SK-N-SH treated with all-trans-retinoic acid at 6 μM for 48 hours (cell line): ENCODE measurements around the gene LYRM4.

Experiments used
- ATAC-seq: fragments of 200-7000 bp; cut with Tn5 transposase; 3 replicates; pipeline ENCODE4 v1.9.1; 2020; ENCODE audit warnings: mild to moderate bottlenecking, moderate library complexity
- ARNTL ChIP-seq: fragments of 450-650 bp; formaldehyde crosslinking; IDR thresholded peaks from 2 replicates; pipeline ENCODE4 v1.5.0; 2020; ENCODE audit warnings: low read depth, mild to moderate bottlenecking, moderate library complexity, borderline replicate concordance
- CSDC2 ChIP-seq: fragments of 250-450 bp; sonication (Bioruptor Pico); IDR thresholded peaks from 2 replicates; pipeline ENCODE4 v1.5.0; 2020; ENCODE audit warnings: mild to moderate bottlenecking, moderate library complexity
- ESRRG ChIP-seq: fragments of 250-450 bp; sonication (Bioruptor Pico); IDR thresholded peaks from 2 replicates; pipeline ENCODE4 v1.6.1; 2021; ENCODE audit warnings: mild to moderate bottlenecking
- GLIS3 ChIP-seq: fragments of 250-450 bp; sonication (Bioruptor Pico); IDR thresholded peaks from 2 replicates; pipeline ENCODE4 v1.5.0; 2020; ENCODE audit warnings: mild to moderate bottlenecking, moderate library complexity
- ISL1 ChIP-seq: fragments of 250-450 bp; sonication (Bioruptor Pico); IDR thresholded peaks from 2 replicates; pipeline ENCODE4 v2.1.2; 2022; ENCODE audit warnings: mild to moderate bottlenecking, moderate library complexity
- OSR1 ChIP-seq: fragments of 250-450 bp; sonication (Bioruptor Pico); IDR thresholded peaks from 2 replicates; pipeline ENCODE4 v1.8.0; 2022; ENCODE audit warnings: moderate library complexity, mild to moderate bottlenecking, inconsistent platforms
- PATZ1 ChIP-seq: fragments of 250-450 bp; sonication (Bioruptor Pico); IDR thresholded peaks from 2 replicates; pipeline ENCODE4 v1.8.0; 2020; ENCODE audit warnings: mild to moderate bottlenecking, moderate library complexity, borderline replicate concordance
- POU6F1 ChIP-seq: fragments of 250-450 bp; sonication (Bioruptor Pico); IDR thresholded peaks from 2 replicates; pipeline ENCODE4 v1.8.0; 2021; ENCODE audit warnings: low read depth, mild to moderate bottlenecking, moderate library complexity, borderline replicate concordance
- PPARA ChIP-seq: fragments of 250-450 bp; sonication (Bioruptor Pico); IDR thresholded peaks from 2 replicates; pipeline ENCODE4 v1.5.0; 2020; ENCODE audit warnings: mild to moderate bottlenecking, borderline replicate concordance
- RARB ChIP-seq: fragments of 250-450 bp; sonication (Bioruptor Pico); IDR thresholded peaks from 2 replicates; pipeline ENCODE4 v1.8.0; 2021; ENCODE audit warnings: mild to moderate bottlenecking, moderate library complexity
- SNAI2 ChIP-seq: fragments of 250-450 bp; sonication (Bioruptor Pico); IDR thresholded peaks from 2 replicates; pipeline ENCODE4 v1.5.0; 2020; ENCODE audit warnings: mild to moderate bottlenecking, moderate library complexity
- TCF4 ChIP-seq: fragments of 250-450 bp; sonication (Bioruptor Pico); IDR thresholded peaks from 2 replicates; pipeline ENCODE4 v1.8.0; 2021; ENCODE audit warnings: mild to moderate bottlenecking, moderate library complexity, borderline replicate concordance
- TOX ChIP-seq: fragments of 250-450 bp; sonication (Bioruptor Pico); IDR thresholded peaks from 2 replicates; pipeline ENCODE4 v1.8.0; 2021; ENCODE audit warnings: mild to moderate bottlenecking, moderate library complexity, borderline replicate concordance
- TSHZ2 ChIP-seq: fragments of 250-450 bp; sonication (Bioruptor Pico); IDR thresholded peaks from 2 replicates; pipeline ENCODE4 v1.5.0; 2020; ENCODE audit warnings: mild to moderate bottlenecking, moderate library complexity
- ZC3H10 ChIP-seq: fragments of 250-450 bp; sonication (Bioruptor Pico); IDR thresholded peaks from 2 replicates; pipeline ENCODE4 v1.5.1; 2021; ENCODE audit warnings: mild to moderate bottlenecking, moderate library complexity
- ZFP3 ChIP-seq: fragments of 250-450 bp; sonication (Bioruptor Pico); IDR thresholded peaks from 2 replicates; pipeline ENCODE4 v1.5.0; 2020; ENCODE audit warnings: mild to moderate bottlenecking, moderate library complexity
- ZFP30 ChIP-seq: fragments of 450-650 bp; formaldehyde crosslinking; IDR thresholded peaks from 2 replicates; pipeline ENCODE4 v1.5.0; 2022; ENCODE audit warnings: mild to moderate bottlenecking, moderate library complexity
- ZNF565 ChIP-seq: fragments of 450-650 bp; formaldehyde crosslinking; conservative IDR thresholded peaks from 2 replicates; pipeline ENCODE4 v1.5.0; 2020; ENCODE audit warnings: low read depth, mild to moderate bottlenecking, moderate library complexity
- ZNF70 ChIP-seq: fragments of 450-650 bp; formaldehyde crosslinking; IDR thresholded peaks from 2 replicates; pipeline ENCODE4 v1.5.0; 2020; ENCODE audit warnings: mild to moderate bottlenecking, moderate library complexity
- ZNF8 ChIP-seq: fragments of 450-650 bp; formaldehyde crosslinking; IDR thresholded peaks from 2 replicates; pipeline ENCODE4 v1.5.0; 2020; ENCODE audit warnings: mild to moderate bottlenecking, moderate library complexity

Gene LYRM4

GRCh38 chr6:5124526-5124925, 136.2 kb downstream of the LYRM4 start:
- no peak for ATAC-seq

GRCh38 chr6:5123296-5124143, 137.2 kb downstream of the LYRM4 start:
- no peak for ATAC-seq
- TF ChIP-seq ZFP3 (CRISPR knock-in tag) (no peak), OSR1 (CRISPR knock-in tag) (no peak), GLIS3 (CRISPR knock-in tag) (no peak), PPARA (CRISPR knock-in tag) (no peak), ZNF70 (CRISPR knock-in tag) (no peak)

More at GRCh38 chr6:5124526-5124925, 136.2 kb downstream of the LYRM4 start:
- no peak for TF ChIP-seq ZFP30 (CRISPR knock-in tag)
- no peak for TF ChIP-seq OSR1 (CRISPR knock-in tag)
- no peak for TF ChIP-seq ARNTL (CRISPR knock-in tag)
- no peak for TF ChIP-seq TSHZ2 (CRISPR knock-in tag)
- no peak for TF ChIP-seq POU6F1 (CRISPR knock-in tag)
- TF ChIP-seq ZFP3 (CRISPR knock-in tag): no peak
- no peak for TF ChIP-seq CSDC2 (CRISPR knock-in tag)
- no peak for TF ChIP-seq ZNF70 (CRISPR knock-in tag)
- no peak for TF ChIP-seq PPARA (CRISPR knock-in tag)

- no peak for ATAC-seq
- TF ChIP-seq PATZ1 (CRISPR knock-in tag) (no peak), ARNTL (CRISPR knock-in tag) (no peak), RARB (CRISPR knock-in tag) (no peak), ZNF70 (CRISPR knock-in tag) (no peak), TOX (CRISPR knock-in tag) (no peak), SNAI2 (CRISPR knock-in tag) (no peak), ZNF8 (CRISPR knock-in tag) (no peak), ESRRG (CRISPR knock-in tag) (no peak), ISL1 (no peak), CSDC2 (CRISPR knock-in tag) (no peak), POU6F1 (CRISPR knock-in tag) (no peak), ZC3H10 (CRISPR knock-in tag) (no peak), GLIS3 (CRISPR knock-in tag) (no peak), TCF4 (CRISPR knock-in tag) (no peak), OSR1 (CRISPR knock-in tag) (no peak), ZFP3 (CRISPR knock-in tag) (no peak), ZFP30 (CRISPR knock-in tag) (no peak), PPARA (CRISPR knock-in tag) (no peak), ZNF565 (no peak)
Measured at GRCh38 chr6:5122504-5123112, 138.1 kb downstream of the LYRM4 start.
